ENCODE data around the gene TROAP. TPM values are rescaled to one million over a fixed set of nuclear protein-coding genes. Genes with fewer than 3 reads are reported as not detected.
A peak's percentile ranks its signal among the peaks of the same experiment; 100 is the strongest.

Gene TROAP
- total RNA-seq, 1 donor from 2014 or later: not detected

DNA sequence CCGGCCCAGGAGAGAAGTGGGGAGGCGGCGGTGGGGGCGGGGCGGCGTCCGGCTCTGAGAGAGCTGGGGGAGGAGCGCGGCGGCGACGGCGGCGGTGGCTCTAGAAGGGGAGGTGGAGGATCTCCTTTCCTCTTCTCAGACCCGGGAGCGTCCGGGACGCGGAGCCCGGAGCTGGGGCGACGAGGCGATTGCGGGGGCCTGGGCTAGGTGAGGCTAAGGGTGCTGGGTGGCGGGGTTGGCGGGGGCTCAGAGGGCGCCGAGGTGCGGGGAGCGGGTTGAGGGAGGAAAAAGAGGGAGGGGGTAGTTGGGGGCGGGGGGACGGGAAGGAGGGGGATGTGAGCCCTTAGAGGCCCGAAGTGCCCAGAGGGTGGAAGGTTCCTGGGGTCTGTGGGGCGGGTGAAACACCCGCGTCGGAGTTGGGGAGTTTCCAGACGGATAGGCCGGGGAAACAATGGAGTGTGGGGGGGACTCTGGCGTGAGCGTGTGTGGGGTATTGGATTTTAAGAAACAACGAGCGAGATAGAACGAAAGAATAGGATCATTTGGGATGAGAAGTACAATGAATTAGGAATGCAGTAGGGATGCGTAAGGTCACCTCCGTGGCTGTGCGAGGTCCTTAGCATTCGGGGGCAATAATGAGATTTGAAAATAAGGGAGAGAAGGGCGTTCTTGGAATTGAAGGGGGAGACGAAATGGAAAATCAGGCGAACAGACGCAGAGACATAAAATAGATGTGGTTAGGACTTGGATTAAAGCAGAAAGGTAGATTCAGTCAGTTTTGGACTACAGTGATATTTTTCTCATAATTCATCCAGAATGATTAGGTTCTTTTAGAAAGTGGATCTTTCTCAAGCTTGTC, 44.6 kb downstream of the TROAP start, which contains the start of gene SPATS2:
SPATS2 (plus strand) TSS at position 82 of the 859 bp plus-strand sequence. CDS start 93,551 bp downstream, outside the sequence.
- no peaks in the 10 kb centered on the region for H3K36me3 ChIP-seq
- no peaks in the 10 kb centered on the region for H3K27me3 ChIP-seq
- peak in 1 of 2 donors; percentile 96 for DNase-seq (ENCODE audit: low spot score in 2 of 2)
- peak within 1 kb of the TSS; percentile 58 to 94 for H3K4me3 ChIP-seq
- intact Hi-C loops (cut with DNase I): loop anchor here (1.0 to 2.0 kb wide), 2 partner anchors 9 to 339 kb away; partner anchors contain the start of gene FMNL3
- peak within 1 kb of the TSS; percentile 90 to 98 for H3K27ac ChIP-seq
- TF ChIP-seq, protein P1, sequence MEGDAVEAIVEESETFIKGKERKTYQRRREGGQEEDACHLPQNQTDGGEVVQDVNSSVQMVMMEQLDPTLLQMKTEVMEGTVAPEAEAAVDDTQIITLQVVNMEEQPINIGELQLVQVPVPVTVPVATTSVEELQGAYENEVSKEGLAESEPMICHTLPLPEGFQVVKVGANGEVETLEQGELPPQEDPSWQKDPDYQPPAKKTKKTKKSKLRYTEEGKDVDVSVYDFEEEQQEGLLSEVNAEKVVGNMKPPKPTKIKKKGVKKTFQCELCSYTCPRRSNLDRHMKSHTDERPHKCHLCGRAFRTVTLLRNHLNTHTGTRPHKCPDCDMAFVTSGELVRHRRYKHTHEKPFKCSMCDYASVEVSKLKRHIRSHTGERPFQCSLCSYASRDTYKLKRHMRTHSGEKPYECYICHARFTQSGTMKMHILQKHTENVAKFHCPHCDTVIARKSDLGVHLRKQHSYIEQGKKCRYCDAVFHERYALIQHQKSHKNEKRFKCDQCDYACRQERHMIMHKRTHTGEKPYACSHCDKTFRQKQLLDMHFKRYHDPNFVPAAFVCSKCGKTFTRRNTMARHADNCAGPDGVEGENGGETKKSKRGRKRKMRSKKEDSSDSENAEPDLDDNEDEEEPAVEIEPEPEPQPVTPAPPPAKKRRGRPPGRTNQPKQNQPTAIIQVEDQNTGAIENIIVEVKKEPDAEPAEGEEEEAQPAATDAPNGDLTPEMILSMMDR (IDR thresholded peaks at IDR 0.05): no peak
- H3K9me3 ChIP-seq: no peaks in the 10 kb centered on the region
- H3K4me1 ChIP-seq: peaks cover 4 to 6% of the 10 kb centered on the region in 2 donors

DNA sequence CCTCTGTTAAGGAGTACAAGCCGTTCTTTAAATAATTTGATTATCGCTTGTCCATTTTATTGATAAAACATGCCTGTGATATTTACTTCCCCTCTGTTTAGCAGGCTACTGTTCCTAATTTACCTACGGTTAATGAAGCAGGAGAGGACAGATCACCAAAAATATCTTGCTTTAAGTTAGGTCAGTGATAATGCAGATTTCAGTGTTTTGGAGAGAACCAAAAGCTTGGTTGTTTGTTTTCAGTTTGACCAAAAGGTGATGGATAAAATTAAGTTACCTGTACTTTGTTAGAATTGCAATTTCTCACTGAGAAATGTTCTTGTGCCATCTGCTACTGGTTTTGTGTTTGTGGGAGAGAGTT, 45.2 kb downstream of the TROAP start:
- DNase-seq (ENCODE audit: low spot score in 2 of 2): no peak
- peak overlapping the region; percentile 58 to 94 for H3K4me3 ChIP-seq
- no peaks in the 10 kb centered on the region for H3K9me3 ChIP-seq
- no peaks in the 10 kb centered on the region for H3K27me3 ChIP-seq
- intact Hi-C loops (cut with DNase I): no loop called here
- H3K36me3 ChIP-seq: no peaks in the 10 kb centered on the region
- peaks cover 4 to 6% of the 10 kb centered on the region in 2 donors for H3K4me1 ChIP-seq
- H3K27ac ChIP-seq: peak overlapping the region; percentile 16 to 98
- TF ChIP-seq, protein P1 (IDR thresholded peaks at IDR 0.05): no peak

DNA sequence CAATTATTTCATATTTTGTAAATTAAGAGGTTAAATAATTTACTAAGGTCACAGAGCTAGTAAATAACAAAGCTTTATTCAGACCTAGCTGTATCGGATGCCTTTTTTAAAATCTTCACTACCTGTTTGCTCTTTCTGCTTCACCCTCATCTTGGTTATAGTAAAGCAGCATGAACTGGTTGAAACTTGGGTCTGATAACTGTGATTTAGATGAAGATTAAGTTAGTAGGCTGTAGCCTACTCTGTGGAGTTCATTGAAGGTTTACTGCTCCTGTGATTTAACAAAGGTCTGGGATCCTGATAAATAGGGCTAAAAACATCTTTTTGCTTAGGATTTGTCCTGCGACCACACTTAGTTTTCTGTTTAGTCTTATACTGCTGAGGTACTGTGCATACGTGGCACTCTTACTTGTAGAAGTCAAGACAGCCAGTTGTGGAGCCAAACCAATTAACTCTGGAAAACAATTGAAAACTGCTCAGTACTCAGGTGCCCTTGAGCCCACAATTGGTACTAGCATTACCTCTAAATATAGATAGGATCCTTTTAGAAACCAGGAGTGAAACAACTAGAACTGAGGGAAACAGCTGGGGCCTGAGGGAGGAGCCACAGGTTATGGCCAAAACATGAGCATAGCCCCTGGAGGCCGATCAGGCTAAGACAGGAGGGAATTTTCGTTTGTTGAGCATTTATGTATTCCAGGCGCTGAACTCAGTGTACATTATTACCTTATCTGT, 46.5 kb downstream of the TROAP start:
- TF ChIP-seq, protein P1 (IDR thresholded peaks at IDR 0.05): peak in 2 of 3 experiments; percentile 14 to 36
- no peaks in the 10 kb centered on the region for H3K27me3 ChIP-seq
- peak overlapping the region; percentile 2 to 45 for H3K27ac ChIP-seq
- H3K36me3 ChIP-seq: no peaks in the 10 kb centered on the region
- DNase-seq (ENCODE audit: low spot score in 2 of 2): no peak
- peak overlapping the region in 1 of 2 donors; percentile 16 for H3K4me3 ChIP-seq
- intact Hi-C loops (cut with DNase I): no loop called here
- no peaks in the 10 kb centered on the region for H3K9me3 ChIP-seq
- H3K4me1 ChIP-seq: peaks cover 4 to 6% of the 10 kb centered on the region in 2 donors

DNA sequence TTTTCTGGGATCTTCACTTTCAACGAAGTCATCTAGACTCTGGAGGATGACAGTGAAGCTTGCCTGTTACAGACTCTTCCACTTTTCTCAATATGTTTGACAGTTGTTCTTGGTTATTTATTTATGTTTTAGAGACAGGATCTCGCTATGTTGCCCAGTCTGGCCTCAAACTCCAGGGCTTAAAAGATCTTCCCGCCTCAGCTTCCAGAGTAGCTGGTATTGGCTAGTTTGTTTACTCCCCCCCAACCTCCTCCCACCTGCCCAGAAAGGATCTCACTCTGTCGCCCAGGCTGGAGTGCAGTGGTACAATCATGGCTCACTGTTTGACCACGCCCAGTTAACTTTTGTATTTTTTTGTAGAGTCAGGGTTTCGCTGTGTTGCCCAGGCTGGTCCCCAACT, 47.5 kb downstream of the TROAP start:
- Histone ChIP-seq H3K27ac (no peak overlapping the region), H3K27me3 (no peaks in the 10 kb centered on the region), H3K4me3 (no peak overlapping the region), H3K36me3 (no peaks in the 10 kb centered on the region), H3K4me1 (peaks cover 4 to 6% of the 10 kb centered on the region in 2 donors), H3K9me3 (no peaks in the 10 kb centered on the region)
- intact Hi-C loops (cut with DNase I): no loop called here
- TF ChIP-seq, protein P1 (IDR thresholded peaks at IDR 0.05): no peak
- no peak for DNase-seq (ENCODE audit: low spot score in 2 of 2)

DNA sequence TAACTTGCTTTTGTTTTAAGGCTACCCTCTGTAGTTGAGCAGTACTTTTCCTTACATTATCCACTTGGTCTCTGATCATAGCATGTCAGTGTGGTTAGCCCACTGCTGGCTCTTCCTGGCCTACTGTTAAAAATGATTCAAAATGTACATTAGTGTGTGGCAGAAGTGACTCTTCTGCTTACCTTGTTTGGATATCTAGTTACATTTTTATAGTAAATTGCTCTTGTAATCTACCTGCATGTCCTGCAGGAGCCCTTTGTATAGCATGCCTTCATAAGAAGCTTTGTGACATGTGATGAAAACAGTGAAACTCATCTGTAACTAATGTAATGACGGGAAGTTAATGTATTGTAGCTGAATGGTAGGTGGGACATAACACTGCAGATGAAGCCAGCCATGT, 52.4 kb downstream of the TROAP start:
- no peaks in the 10 kb centered on the region for H3K27me3 ChIP-seq
- TF ChIP-seq, protein P1 (IDR thresholded peaks at IDR 0.05): no peak
- intact Hi-C loops (cut with DNase I): no loop called here
- H3K4me3 ChIP-seq: no peak overlapping the region
- H3K9me3 ChIP-seq: no peaks in the 10 kb centered on the region
- no peaks in the 10 kb centered on the region for H3K4me1 ChIP-seq
- no peaks in the 10 kb centered on the region for H3K36me3 ChIP-seq
- no peak for DNase-seq (ENCODE audit: low spot score in 2 of 2)
- H3K27ac ChIP-seq: no peak overlapping the region

Measured in ascending aorta (tissue), 2 donors.